GM21529 (cell line): ENCODE data around the gene CDKN3.
"Not testable (repeated sequence)": the region's sequence is repeated elsewhere in the genome, so short reads cannot be mapped to it uniquely, and the experiment has no call there.

Source experiments
- ATAC-seq: cut with Tn5 transposase; IDR thresholded peaks from one replicate; pipeline ENCODE4 v1.9.1; 2021; ENCODE audit not compliant: unreplicated experiment

The CDKN3 gene

DNA sequence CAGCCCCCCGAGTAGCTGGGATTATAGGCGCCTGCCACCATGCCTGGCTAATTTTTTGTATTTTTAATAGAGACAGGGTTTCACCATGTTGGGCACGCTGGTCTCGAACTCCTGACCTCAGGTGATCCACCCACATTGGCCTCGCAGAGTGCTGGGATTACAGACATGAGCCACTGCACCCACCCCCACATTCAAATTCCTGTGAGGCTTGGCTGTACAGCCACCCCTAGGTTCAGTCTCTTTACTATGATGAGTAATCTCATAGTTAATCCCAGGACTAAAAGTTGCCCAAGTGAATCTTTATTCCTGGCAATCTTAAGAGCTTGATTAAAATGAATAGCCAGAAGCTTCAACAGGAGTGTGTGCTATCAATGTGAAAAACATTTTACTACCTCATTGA lies 57.2 kb downstream of the CDKN3 start:
- not testable (repeated sequence) for ATAC-seq

DNA sequence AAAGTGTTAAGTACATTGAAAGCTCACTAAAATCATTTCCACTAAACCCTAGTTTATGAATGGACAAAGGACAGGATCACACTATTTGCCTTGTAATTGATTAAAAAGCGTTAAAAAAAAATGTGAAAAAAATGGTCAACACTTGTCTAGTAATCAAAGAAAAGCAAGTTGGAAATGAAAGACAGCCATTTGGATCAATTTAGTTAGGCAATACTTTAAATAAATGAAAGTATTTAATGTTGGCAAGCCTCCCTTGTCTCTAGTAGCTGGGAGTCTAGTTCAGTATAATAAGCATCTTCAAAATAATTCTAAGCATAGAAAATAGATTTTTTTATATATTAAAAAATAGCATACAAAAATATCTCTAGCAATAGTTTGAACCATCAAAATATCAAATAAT lies 58.6 kb downstream of the CDKN3 start:
- no peak for ATAC-seq

- not testable (repeated sequence) for ATAC-seq
Observed at GRCh38 chr14:54456820-54457608, 60.2 kb downstream of the CDKN3 start.

- no peak for ATAC-seq
Observed at GRCh38 chr14:54457609-54457996, 60.8 kb downstream of the CDKN3 start.

- not testable (repeated sequence) for ATAC-seq
Observed at GRCh38 chr14:54458536-54458935, 61.7 kb downstream of the CDKN3 start.

GRCh38 chr14:54459106-54459505 lies 62.3 kb downstream of the CDKN3 start:
- ATAC-seq: no peak

GRCh38 chr14:54462048-54462447 lies 65.2 kb downstream of the CDKN3 start:
- no peak for ATAC-seq

DNA sequence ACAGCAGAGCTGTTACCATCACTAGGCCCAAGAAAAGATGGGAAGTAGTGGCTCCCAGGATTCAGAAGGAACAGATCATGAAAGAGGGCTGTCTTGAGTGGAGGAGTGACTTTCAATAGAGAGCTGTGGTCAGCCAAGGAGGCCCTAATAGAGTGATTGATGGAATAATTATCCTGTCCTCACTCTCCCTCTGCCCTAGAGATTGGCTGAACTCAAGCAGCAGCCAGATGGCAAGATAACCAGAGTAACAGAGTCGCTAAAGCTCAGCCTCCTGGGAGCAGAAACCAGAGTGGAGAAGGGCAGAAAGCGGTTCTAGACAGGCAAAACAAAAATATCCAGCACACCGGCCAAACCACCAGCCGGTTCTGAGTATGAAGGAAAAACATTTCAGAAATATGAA lies 68.8 kb downstream of the CDKN3 start:
- ATAC-seq: no peak

GRCh38 chr14:54467280-54467679 lies 70.5 kb downstream of the CDKN3 start:
- no peak for ATAC-seq
